ENCODE measurements around the gene ROR1.

ROR1 gene

DNA sequence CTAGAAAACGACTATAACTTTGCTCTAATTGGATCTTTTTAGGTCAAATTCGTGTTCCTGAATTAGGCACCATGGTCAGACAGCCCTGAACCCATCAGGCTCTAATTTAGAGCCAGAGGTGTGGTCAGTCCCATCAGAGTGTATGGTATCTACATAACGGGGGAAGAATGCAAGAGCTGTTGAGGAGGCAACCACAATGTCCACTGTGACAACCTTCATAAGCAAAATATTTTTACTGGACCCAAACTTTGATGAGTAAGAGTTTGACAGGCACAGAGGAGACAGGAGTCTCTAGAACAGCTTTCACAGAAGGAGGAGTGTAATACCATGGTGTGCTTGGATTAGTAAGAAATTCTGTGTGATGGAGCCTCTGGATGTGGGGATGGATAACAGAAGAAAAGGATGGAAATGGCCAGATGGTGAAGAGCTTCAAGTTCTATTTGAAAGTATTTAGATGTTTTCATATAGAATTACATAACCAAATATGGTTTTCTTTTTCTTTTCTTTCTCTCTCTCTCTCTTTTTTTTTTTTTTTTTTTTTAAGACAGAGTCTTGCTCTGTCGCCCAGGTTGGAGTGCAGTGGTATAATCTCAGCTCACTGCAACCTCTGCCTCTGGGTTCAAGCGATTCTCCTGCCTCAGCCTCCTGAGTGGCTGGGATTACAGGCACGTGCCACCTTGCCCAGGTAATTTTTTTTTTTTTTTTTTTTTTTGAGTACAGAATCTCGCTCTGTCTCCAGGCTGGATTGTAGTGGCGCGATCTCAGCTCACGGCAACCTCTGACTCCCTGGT lies 454.5 kb downstream of the ROR1 start:
- H3K9ac ChIP-seq (ENCODE audit: insufficient read length), result no peak overlapping the region
- H3K27ac ChIP-seq, result no peak overlapping the region
- TF ChIP-seq POLR2AphosphoS5 (IDR thresholded peaks at IDR 0.05; ENCODE audit: borderline replicate concordance, low read depth, low read length) (no peak), FOXP2 (optimal IDR thresholded peaks at IDR 0.05; ENCODE audit: control extremely low read depth, extremely low read length, insufficient read depth) (no peak), EZH2 (IDR thresholded peaks at IDR 0.05) (no peak)

DNA sequence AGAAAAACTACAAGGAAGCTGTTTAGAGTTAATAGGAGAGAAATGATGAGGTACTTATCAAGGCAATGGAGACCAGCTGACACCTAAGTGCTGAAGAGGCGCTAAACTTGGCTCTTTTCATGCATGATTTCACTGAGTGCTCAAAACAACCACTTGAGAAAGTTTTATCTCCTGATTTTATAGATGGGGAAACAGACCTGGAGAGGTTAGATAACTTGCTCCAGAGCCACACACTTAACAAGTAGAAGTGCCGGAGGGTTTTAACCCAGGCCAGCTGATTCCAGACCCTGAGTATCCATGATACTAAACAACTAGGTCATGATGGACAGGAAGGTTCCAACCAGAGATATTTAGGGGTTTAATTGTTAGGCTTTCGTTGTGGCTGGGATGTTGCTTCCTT lies 455.5 kb downstream of the ROR1 start:
- Histone ChIP-seq H3K9me3 (ENCODE audit: low read depth, low read length) (no peaks in the 10 kb centered on the region), H3K4me3 (no peak overlapping the region), H3K27ac (no peak overlapping the region), H3K36me3 (ENCODE audit: insufficient read depth, low read length) (no peaks in the 10 kb centered on the region), H3K9ac (ENCODE audit: insufficient read length) (no peak overlapping the region)
- TF ChIP-seq EZH2 (IDR thresholded peaks at IDR 0.05) (no peak), FOXP2 (optimal IDR thresholded peaks at IDR 0.05; ENCODE audit: control extremely low read depth, extremely low read length, insufficient read depth) (no peak), POLR2AphosphoS5 (IDR thresholded peaks at IDR 0.05; ENCODE audit: borderline replicate concordance, low read depth, low read length) (no peak)
- DNase-seq (ENCODE audit: low read depth, low spot score), result no peak

More for the DNA sequence above, 454.5 kb downstream of the ROR1 start:
- Histone ChIP-seq H3K9me3 (ENCODE audit: low read depth, low read length) (no peaks in the 10 kb centered on the region), H3K36me3 (ENCODE audit: insufficient read depth, low read length) (no peaks in the 10 kb centered on the region), H3K4me3 (no peak overlapping the region)
- DNase-seq (ENCODE audit: low read depth, low spot score), result no peak

Measured in SK-N-MC (cell line).